B cell (primary cell): ENCODE data around the gene FBP1.

Experiments used
- EZH2 ChIP-seq: IDR thresholded peaks from 2 replicates; pipeline ENCODE4 v1.6.1; 2012; ENCODE audit warnings: borderline replicate concordance, low read depth, mild to moderate bottlenecking, moderate library complexity, low read length; ENCODE audit not compliant: insufficient read depth, poor library complexity, severe bottlenecking
- TF ChIP-seq, protein P1 (sequence below): fragments of 200-600 bp; IDR thresholded peaks from one replicate; pipeline ENCODE4 v1.8.0; 2022; ENCODE audit warnings: antibody characterized with exemption, mild to moderate bottlenecking

DNA sequence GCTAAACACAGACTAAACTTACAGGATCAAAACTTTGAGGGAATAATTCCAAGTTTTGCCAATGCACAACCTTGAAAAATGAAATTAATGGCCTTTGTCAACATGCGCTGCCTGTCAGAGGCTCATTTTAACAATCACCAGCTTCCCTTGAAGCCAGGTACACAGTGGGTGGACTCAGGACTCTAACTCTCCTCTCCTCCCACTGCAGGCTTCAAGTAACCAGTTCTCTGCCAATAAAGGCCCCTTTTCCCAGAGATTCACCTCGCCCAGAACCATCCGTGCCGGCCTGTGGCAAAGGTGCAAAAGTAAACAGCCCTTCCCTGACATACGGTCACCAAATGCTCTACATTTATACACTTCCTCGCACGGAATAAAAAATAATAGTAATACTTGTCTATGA, 27.2 kb downstream of the FBP1 start:
- TF ChIP-seq EZH2: no peak
- TF ChIP-seq, protein P1, sequence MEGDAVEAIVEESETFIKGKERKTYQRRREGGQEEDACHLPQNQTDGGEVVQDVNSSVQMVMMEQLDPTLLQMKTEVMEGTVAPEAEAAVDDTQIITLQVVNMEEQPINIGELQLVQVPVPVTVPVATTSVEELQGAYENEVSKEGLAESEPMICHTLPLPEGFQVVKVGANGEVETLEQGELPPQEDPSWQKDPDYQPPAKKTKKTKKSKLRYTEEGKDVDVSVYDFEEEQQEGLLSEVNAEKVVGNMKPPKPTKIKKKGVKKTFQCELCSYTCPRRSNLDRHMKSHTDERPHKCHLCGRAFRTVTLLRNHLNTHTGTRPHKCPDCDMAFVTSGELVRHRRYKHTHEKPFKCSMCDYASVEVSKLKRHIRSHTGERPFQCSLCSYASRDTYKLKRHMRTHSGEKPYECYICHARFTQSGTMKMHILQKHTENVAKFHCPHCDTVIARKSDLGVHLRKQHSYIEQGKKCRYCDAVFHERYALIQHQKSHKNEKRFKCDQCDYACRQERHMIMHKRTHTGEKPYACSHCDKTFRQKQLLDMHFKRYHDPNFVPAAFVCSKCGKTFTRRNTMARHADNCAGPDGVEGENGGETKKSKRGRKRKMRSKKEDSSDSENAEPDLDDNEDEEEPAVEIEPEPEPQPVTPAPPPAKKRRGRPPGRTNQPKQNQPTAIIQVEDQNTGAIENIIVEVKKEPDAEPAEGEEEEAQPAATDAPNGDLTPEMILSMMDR: no peak
